GM19468 (cell line): Measurements from ENCODE around the gene IFT122.

Source experiments
- ATAC-seq: cut with Tn5 transposase; IDR thresholded peaks from one replicate; pipeline ENCODE4 v1.9.1; 2021; ENCODE audit warnings: mild to moderate bottlenecking, moderate library complexity, moderate number of reproducible peaks; ENCODE audit not compliant: unreplicated experiment; ENCODE audit errors: extremely low read depth

The IFT122 gene

DNA sequence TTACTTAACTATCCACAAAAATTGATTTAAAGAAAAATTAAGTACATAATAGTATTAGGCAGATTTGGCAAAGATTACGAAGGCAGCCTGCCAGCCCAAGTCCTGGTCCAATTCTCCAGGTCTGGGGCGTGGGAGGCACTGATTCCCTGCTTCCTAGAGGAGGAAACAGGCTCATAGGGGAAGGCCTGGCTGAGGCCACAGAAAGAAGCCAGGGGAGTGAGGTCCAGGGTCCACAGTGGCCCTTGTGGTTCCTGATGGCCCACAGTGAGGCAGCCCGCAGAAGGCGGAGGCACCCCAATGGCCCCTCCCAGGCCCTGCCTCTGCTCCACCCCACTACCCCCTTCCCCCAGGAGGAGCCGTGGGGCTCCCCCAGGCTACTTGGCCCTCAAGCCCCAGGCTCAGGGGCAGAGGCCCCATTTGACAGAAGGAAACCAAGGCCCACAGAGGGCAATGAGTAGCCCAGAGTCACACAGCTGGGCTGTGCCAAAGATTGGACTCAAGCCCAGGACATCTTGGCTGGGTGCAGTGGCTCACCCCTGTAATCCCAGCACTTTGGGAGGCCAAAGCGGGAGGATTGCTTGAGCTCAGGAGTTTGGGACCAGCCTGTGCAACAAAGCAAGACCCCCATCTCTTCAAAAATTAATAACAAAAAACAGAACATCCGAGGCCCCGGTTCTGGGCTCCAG is 124.0 kb downstream of the IFT122 start:
- ATAC-seq = no peak

DNA sequence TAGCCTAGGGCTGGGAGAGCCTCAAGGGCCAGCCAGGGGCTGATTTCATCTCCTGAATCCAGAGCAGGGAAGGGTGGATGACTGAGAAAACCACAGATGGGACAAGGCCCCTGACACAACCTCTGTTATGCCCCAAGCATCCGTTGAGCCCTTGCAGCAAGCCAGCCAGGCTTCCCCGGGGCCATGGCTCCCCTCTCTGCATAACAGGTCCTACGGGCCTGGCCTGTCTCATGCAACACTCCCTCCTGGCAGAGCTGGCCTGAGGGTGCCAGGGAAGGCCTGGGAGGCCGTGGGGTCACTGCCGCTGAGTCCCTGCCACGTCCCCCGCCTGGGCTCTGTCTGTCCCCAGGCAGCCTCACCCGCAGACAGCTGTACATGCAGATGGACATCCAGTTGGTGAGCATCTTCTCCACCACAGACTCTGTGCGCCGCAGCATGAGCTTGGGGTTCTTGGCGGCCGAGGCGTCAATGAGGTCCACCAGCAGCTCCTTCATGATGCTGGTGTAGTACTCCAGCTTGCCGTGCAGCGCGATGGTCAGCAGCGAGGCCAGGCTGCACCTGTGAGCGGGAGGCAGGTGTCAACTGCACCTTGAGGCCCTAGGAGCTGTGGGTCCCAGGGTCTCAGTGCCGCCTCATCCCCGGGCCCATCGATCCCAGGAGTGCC is 125.1 kb downstream of the IFT122 start:
- ATAC-seq = no peak

DNA sequence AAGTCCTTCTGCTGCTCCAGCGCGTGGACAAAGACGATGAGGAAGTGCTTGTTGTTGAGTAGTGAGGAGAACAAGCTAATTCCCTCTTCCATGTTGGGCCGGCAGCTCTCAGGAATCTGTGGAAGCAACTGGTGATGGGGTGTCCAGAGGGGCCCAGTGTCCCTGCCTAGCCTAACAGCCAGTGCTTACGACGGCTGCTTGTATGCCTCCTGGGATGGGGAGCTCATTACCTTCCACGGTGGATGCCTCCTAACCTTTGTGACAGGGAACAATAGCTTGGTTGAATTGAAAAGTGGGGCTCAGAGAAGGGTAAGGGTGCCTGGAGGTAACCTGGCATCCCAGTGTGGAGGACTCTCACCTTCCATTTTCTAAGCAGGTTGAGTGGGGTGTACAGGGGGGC is 125.9 kb downstream of the IFT122 start:
- ATAC-seq = no peak

DNA sequence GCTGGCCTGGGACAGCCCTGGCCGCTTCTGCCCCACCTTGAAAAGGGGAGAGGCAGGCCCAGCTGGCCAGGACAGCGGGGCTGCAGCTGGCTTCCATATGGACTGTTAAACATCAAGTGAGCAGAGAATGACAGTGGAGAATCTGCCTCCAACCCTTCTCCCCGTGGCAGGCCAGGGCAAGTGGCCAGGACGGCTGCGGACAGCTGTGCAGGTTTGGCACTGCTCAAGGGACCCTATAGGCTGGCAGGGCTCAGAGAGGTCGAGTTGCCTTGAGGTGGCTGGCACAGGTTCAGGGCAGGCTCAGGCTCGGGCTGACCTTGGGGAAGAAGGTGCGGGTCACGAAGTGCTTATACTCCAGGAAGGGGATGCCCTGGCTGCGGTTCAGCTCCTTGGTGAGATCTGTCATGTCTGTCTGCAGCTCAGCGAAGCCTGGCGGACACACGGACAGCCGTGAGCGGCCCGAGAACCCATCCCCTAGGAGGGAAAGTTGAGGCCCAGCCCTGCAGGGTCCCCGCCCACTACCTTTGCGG is 127.2 kb downstream of the IFT122 start:
- ATAC-seq = no peak

DNA sequence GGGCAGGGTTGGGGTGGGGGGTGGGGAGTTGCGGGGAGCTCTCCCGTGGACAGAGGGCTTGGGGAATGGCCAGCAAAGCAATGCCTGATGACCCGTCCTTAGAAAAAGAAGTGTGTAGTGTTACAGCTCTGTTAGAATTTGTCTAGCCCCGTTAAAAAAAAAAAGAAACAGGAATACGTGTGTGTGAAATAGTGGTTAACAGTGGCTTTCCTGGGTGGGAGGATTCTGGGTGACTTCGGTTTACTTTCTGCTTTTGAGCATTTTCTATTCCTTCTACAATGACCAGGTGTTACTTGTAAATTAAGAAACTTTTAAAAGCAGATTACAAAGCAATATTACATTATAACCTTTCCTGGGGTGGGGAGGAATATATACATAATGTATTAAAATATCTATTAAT is 127.9 kb downstream of the IFT122 start:
- ATAC-seq = no peak

DNA sequence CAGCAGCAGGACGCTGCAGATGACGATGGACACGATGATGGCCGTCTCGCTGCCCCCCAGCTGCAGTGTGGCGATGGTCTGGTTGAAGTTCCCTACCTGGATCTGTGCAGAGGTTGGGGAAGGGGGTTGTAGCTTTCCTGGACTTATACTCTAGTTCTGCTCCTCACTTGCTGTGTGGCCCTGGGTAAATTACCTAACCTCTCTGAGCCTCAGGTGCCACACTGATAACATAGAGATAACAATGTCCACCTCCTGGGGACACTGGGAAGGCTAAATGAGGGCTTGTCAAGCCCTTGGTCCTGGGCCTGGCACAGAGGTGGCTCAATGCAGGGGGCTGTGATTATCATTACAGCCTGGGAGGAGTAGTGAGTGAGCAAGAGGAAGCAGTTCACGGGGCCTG is 129.8 kb downstream of the IFT122 start:
- ATAC-seq = no peak
